Myocyte (in vitro differentiated cells): Measurements from ENCODE around the gene SAE1. TPM values are rescaled to one million over a fixed set of nuclear protein-coding genes. Genes with fewer than 3 reads are reported as not detected.

Experiments used
- DNase-seq: peaks from one replicate; pipeline ENCODE4 v3.0.0-alpha.2; 2012; ENCODE audit warnings: low read depth
- total RNA-seq: library from RNA; depleted of rRNA; stranded (reverse); fragments of >200 nt; gene quantifications from 2 replicates; pipeline ENCODE4 v1.2.3, GENCODE V29; 2014

Gene SAE1
- total RNA-seq, 1 donor from 2014 or later, result 144 TPM

DNA sequence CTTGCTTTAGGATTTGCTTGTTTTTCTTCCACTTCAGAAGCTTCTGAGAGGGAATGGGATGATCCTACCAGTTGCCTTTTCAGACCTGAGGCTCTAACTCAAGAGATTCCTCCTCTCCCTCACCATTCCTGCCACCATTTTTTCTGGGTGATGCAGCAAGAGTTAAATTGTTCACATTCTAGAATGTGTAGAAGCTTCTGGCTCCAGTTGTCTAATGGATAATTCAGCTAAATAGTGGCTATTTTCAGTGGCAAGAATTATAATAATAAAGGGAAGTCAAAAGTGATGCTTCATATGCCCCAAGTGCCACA lies 79.5 kb downstream of the SAE1 start:
- DNase-seq, result no peak

DNA sequence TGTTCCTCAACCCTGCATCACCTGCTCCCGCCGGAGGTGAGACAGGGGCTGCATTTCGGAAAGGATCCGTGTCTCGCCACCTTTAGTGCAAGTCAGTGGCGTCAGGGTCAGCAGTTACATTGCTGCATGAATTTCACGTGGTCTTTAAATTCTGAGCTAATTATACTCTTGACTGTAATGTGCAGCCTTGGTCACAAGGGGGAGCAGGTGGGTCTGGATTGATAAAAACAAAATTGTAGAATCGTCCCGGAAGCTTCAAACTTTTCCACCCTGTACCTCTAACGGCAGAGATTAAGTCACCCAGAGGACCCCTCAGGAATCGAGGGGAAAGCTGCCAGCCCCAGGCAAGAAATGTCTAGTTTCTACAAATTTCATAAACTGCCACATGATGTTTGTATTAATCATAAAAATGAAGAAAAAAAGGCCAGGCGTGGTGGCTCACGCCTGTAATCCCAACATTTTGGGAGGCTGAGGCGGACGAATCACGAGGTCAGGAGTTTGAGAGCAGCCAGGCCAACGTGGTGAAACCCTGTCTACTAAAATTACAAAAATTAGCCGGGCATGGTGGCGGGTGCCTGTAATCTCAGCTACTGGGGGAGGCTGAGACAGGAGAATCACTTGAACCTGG lies 80.2 kb downstream of the SAE1 start:
- DNase-seq, result peak; percentile 85

DNA sequence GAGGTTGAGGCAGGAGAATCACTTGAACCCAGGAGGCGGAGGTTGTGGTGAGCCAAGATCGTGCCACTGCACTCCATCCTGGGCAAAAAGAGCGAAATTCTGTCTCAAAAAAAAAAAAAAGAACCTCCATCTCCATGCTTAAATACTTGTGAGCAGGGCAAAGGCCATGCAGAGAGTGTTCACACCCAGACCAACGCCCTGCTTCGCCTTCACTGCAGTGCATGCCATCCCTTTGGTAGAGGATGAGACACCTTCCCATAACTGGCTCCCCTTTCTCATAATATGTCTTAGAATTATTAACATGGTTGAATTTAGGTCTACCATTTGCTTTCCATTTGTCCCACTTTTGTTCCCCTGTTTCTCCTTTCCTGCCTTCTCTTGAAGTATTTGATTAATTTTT lies 84.9 kb downstream of the SAE1 start:
- DNase-seq, result no peak

DNA sequence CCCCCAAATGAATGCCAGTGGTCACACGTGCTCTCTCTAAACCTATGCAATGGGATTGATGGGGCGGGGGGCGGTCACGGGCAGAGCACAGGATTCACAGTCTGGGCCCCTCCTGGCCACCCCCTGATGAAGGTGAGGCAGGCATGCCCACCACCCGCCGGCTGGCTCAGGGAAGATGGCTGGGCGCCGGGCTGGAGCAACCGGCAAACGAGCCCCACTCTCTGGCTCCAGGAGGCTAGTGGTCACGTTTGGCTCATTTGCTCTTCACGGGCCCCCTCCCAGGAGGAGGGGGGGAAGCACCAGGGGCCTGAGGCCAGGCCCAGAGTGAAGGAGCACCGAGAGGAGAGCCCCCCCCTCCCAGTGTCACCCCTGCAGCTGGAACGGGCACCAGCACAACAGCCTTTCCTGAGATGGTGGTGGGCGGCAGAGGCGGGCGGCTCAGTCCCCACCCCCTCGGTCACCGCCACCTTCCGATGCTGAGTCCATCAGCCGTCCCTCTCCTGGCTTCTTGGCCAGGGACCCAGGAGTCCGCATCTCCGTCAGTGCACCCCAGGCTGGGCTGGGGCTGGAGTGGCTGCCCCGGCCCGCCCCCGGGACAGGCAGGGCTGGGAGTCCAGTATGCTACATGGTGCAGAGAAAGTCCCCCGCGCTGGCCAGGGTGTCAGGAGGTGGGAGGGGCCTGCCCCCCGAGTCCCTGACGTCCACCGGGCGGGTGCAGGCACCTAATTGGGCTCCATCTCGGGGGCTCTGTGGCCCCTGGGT lies 90.6 kb downstream of the SAE1 start:
- no peak for DNase-seq

DNA sequence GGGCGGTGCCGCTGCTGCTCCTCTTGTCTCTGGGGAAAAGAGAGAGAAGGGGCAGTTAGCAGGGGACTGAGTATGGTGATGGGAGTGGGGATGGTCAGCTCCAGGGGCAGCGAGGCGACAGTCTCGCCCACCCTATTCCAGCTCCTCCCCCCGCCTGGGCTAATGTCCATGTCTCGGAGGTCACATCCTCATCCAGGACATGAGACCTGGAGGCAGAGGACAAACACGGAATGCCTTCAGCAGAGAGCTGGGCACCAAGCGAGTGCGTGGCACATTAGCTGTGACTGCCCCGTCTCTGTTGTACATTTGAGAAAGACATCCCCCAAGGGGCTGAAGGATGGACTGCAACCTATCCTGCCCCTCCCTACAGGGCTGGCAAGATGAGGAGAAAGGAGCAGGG lies 91.3 kb downstream of the SAE1 start:
- no peak for DNase-seq

DNA sequence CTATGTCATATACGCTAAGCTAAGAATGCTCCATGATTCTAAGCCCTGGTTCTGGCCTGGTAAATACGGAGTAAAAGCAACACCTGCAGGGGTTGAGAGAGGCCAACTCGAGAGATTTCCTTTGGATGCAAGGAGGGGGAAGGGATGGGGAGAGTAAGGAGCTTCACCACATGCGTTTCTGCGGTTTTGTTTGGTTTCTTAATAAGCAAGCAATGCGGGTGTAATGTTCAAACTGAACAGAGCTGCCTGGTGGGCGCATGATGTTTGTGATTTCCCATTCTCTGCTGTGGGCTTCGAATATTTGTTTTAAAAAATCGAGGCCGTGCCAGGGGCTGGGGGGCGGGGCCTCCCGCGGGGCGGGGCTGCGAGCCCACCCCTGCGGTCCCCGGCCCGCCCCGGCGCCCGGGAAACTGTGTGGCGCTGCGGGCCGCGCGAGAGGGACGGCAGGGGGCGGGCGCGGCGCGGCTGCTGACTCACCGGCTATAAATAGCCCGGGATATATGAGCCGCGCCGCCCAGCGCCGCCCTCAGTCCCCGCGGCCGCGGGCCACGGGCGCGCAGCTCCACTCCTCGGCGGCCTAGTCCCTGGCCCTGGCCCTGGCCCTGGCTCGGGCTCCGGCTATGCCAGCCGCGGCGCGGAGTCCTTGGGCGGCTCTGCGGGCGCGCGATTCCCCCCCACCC lies 95.3 kb downstream of the SAE1 start:
- peak; percentile 88 for DNase-seq

DNA sequence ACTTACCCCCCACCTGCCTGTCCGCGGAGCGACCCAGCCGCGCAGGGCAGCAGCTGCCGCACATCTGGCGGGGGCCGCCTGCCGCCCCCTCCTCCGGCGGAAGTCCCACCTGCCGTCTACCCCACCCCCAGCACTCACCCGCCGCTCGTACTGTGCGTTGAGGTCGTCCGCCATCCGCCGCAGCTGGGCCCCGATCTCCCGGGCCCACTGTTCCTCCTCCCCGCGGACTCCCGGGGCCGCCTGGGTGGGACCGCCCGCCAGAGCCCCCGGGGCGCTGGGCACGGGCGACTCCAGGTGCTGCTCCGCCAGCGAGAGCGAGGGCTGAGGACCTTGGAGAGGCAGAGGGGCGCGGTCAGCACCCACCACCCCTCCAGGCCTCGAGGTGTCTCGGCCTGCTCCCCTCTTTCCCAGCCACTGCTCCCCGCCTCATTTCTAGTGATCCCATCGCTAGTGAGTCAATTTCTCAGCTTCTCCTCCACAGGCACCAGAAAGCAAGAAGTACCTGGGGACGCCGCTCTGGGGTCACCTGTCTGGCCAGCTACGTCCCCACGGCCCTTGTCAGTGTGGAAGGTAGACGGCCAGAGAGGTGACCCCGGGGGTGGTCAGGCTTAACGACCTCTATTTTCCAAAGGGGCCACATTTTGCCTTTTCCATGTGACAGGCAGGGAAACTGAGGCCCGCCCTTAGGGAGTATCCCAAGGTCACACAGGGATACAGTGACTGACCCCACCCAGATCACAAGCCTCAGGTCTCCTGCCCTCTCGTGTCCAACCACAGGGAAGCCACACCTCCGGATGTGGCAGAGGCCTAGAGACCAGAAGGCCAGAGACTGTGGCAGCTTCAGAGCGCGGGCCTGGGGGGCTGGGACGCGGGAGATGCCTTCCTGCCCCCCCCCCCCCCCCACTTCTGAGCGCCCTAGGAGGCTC lies 96.1 kb downstream of the SAE1 start:
- peak; percentile 96 for DNase-seq

DNA sequence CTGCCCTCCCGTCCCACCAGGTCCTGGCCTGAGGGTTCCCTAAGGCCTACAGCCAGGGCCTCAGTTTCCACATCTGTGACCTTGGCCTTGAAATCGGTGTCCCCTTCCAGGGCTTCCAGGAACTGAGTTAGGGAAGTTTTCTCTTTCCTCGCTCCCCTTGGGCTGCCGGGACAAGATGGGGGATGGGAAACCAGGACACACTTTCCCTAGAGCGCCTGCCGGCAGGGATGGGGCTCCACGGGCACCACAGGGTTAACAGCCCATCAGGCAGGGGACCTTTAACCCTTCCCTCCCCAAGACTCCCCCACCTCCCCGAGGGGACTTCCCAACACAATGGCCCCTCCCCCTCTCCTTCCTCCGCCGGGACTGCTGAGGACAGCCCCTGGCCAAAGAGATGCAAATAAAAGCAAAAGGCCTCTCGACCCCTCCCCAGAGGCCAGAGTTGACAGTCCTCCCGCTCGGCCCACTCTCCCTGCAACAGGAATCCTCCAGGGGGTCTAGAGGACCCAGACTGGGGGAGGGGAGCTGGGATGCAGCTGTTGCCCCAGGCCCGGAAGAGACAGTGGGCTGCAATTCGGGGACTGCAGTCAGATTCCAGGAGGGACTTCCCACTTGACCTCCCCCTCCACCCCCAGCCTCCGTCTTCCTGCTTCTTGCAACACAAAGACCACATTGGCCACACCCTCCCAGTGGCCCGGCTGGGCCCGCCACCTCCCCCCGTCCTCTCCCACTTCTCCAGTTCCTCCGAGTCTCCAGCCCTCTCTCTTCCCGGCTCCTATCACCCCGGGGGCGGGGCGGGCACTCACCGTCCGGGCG lies 96.9 kb downstream of the SAE1 start:
- DNase-seq, result peak; percentile 94

DNA sequence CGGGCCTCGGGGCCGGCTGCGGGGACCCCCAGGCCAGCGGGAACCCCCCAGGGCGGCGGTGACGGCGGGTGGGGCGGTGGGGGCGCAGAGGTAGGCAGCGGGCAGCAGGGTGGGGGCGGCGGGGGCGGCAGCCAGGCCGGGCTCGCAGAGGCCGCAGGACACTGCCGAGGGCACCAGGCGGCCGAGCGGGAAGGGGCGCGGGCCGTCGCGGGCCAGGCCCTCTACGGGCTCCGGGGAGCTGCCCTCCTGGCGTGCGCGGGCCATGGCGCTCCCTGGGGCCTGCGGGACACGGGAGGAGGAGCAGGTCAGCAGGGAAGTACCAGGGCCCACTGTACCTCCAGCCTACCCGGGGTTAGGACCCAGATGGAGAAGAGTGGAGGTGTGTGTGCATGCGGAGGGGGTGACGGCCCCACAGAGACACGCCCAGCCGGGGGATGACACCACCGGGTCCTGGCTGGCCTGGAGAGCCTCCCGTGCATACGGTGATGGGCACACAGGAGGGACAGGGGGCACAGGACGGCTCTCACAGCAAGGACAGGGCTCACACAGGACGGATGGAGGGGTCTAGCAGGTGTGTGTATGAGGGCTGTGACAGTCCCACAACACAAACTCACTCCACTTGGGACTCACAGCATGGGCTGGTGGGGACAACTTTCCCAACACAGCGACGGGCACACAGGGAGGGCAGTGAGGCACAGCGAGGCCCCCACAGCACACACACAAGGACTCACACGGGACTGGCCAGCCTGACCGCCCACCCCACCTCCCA lies 97.7 kb downstream of the SAE1 start:
- DNase-seq, result peak; percentile 62

DNA sequence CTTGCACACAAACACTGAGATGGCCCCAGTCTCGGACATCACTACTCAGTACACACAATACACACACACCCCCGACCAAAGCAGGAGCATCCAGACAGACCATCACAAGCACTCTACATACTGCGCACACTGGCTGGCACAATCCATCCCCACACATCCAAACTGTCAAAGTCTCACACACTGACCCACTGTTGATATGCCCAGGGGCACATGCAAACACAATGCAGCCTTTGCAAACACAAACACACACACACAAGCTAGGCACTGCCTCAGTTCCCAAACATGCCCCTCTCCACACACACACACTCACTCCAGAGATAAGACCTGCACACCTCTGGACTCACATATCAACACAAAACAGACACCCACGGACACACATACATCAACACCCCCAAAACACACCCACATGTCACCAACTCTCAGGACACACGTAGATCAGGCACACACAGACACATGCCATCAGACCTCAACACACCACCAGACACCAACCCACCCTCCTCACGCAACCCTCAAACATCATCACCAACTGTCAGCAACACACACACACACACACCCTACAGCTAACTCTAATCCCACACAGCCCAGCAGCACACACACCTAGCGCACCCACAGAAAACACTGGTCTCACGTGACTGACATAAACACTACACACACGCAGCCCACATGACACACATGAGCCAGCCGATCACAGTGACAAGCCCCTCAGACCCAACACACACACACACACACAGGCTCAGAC lies 98.5 kb downstream of the SAE1 start:
- DNase-seq, result peak; percentile 51

DNA sequence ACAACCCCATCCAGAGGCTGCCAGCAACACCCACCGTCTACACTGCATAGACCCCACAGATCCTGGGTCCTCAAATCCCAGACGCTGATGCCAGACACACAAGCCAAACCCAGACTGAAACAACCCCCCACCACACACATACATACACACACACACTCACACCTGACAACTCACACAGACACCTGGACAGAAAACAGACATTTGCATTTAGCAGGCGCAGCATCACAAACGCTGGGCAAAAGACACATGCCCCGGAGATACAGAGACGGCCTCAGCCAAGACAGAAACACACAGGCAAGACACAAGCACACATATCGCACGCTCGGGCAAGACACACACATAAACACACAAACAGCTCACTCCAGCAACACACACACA lies 99.0 kb downstream of the SAE1 start:
- DNase-seq, result no peak

DNA sequence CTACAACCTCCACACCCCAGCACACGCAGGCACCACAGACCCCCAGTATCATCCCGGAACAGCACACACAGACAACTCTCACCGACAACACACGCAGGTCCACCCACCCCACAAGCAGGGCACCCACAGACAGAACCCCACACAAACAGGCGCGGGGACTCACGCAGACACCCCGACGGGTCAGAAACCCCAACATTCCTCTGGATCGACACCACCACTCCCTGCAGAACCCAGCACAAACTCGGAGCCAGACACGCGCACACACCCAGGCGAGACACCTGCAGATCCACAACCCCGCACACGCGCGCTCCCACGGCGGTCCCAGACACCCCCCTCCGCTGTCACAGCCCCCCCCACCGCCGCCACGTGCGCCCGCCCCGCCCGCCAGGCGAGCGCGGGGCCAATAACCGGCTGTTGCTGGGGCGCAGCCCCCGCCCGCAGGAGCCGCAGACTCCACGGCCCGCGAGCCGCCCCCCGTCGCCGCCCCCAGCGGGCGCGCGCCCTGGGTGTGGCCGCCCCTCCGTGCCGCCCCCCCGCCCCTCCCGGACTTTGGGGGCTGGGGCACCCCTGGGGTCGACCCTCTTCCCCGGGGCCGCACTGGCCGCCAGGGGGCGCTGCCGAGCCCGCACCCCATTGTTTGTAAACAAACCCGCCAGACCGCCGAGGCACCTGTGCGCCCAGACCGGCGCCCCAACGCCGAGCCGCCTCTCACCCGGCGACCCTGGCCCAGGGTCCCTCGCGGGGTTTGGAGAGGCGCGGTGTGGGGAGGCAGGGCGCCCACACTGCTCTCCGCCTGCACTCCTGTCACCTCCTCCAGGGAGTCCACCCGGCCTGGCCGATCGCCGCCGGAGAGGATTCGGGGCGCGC lies 99.7 kb downstream of the SAE1 start:
- peak; percentile 70 for DNase-seq

DNA sequence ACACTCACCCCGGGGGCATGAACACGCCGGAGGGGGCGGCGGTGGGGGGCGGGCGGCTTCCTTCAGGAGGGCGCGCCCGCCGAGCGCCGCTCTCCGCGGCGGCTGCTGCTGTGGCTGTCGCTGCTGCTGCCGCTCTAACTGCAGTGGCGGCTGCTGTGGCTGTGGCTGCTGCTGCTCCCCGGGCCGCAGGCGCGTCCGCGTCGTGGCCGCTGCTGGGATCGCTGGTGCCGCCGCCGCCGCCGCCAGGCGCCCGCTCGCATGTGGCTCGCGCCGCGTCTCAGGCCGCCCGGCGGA lies 100.2 kb downstream of the SAE1 start, which contains the start of gene BBC3:
Gene BBC3, minus strand, starts transcription at position 279 of the 294 bp plus-strand sequence. CDS start 2,768 bp downstream, outside the sequence.
- no peak for DNase-seq

DNA sequence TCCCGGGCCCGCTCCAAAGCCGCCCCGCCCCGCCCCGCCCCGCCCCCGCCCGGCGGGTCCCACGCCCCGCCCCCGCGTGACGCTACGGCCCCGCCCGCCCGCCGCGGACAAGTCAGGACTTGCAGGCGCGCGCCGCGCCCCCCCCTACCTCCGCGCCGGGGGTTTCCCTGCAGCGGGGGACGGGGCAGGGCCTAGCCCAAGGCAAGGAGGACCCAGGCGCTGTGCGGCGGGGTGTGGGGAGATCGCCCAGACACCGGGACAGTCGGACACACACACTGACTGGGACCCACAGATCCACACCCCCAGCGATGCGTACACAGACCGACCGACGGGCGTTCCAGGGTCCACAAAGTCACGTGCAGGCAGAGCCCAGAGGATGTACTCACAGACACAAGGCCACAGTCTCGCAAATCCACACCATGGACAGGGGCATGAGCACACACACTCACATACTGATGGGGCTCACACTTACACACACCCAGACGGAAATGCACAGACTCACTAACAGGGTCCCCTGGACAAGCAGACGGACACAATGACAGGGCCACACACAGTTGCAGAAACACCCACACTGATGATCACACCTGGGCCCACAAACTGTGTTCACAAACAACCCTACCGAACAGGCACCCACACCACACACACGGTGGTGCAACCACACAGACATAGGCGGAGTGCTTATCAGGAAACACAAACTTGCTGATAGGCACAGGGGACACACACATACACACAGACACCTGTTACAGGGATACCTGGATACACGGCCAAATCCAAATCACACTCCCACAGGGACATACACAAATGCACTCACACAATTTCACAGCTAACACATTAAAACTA lies 100.8 kb downstream of the SAE1 start:
- peak; percentile 90 for DNase-seq

DNA sequence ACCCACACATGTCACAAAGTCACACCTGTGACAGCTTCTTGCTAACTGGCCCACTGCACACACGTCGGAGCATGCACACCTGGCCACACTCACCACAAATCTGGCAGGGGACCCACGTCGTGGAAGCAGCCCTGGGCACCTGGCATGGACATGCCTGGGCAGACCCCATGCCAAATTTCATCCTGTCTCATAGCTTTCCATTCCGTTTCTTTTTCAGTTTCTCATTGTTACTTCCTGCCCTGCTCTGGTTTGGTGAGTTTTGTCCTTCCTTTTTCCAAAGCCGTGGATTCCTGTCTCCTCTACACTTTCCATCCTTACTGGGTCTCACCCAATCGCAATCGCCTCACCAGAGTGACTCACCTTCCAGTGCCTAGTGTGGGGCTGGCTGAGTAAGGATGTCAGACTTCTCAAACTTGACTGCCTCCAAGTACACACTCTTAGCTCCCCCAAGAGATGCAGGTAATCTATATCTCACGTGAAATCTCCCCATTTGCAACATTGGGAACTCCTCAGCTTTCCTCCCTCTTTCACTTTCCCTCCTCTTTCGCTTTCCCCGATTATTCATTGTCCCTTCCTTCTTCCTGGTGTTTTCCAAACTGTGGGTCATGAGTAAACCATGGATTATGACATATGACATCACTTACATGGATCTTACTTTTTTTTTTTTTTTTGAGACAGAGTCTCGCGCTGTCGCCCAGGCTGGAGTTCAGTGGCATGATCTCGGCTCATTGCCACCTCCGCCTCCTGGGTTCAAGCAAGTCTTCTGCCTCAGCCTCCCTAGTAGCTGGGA lies 102.0 kb downstream of the SAE1 start:
- peak; percentile 59 for DNase-seq

DNA sequence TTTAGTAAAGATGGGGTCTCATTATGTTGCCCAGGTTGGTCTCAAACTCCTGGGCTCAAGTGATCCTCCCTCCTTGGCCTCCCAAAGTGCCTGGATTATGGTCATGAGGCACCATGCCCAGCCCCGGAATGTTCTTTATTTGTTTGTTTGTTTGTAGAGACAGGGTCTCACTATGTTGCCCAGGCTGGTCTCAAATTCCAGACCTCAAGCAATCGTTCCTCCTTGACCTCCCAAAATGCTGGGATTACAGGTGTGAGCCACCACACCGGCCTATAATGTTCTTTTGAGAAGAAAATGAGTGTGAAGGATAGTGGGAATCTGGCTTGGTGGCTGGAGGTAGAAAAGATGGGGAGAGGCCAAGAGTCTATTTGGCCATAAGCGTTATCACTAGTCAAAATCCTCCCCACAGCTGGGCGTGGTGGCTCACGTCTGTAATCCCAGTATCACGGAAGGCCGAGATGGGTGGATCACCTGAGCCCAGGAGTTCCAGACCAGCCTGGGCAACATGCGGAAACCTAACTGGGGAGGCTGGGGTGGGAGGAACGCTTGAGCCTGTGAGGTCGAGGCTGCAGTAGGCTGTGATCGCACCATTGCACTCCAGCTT lies 105.5 kb downstream of the SAE1 start:
- no peak for DNase-seq
